WTC11 (cell line): Measurements from ENCODE around the gene SMAD7.

Experiments used
- CTCF ChIP-seq: fragments of 200-600 bp; IDR thresholded peaks from 2 replicates; pipeline ENCODE4 v1.8.0; 2022; ENCODE audit warnings: antibody characterized with exemption
- FOXP4 ChIP-seq: sonication (generic); formaldehyde crosslinking; IDR thresholded peaks from 2 replicates; pipeline ENCODE4 v1.8.0; 2022; ENCODE audit warnings: mild to moderate bottlenecking, missing genetic modification reagents

GRCh38 chr18:48961547-48961946 is 10.8 kb upstream of the SMAD7 start:
- TF ChIP-seq CTCF: no peak
- no peak for TF ChIP-seq FOXP4 (CRISPR knock-in tag)
